ENCODE results near the gene CDH22.
A peak's percentile ranks its signal among the peaks of the same experiment; 100 is the strongest.

DNA sequence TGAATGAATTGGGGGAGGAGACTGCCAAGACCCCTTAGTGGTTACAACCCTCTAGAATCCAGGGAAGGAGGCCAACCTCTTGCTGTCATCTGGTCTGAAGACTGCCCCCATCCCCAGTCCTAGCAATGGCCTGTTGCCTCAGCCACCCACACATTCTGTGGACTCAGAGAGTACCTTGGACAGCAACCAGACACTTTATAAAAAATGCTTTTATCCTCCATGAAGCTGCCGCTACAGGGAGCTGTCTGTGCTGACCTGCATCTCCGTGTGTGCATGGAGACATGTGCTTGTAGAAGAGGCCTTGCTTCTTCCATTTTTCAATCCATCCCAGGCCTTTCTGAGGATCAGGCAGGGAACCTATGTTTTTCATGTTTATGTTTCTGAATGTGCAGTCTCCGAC, 15.2 kb downstream of the CDH22 start:
- TF ChIP-seq EP300 (IDR thresholded peaks at IDR 0.05; ENCODE audit: borderline replicate concordance) = no peak
- no peak for TF ChIP-seq ZBTB7A (IDR thresholded peaks at IDR 0.05; ENCODE audit: low read depth)
- TF ChIP-seq YY1 (IDR thresholded peaks at IDR 0.05; ENCODE audit: low read depth) = no peak
- TF ChIP-seq TAF1 (IDR thresholded peaks at IDR 0.05; ENCODE audit: low read depth) = no peak
- no peak for TF ChIP-seq TCF12 (IDR thresholded peaks at IDR 0.05; ENCODE audit: low read depth)
- TF ChIP-seq RAD21 (IDR thresholded peaks at IDR 0.05; ENCODE audit: low read depth) = peak; percentile 11; the same call in 1 of the 2 replicates
- TF ChIP-seq EGR1 (IDR thresholded peaks at IDR 0.05) = peak; percentile 77
- TF ChIP-seq, protein P1, sequence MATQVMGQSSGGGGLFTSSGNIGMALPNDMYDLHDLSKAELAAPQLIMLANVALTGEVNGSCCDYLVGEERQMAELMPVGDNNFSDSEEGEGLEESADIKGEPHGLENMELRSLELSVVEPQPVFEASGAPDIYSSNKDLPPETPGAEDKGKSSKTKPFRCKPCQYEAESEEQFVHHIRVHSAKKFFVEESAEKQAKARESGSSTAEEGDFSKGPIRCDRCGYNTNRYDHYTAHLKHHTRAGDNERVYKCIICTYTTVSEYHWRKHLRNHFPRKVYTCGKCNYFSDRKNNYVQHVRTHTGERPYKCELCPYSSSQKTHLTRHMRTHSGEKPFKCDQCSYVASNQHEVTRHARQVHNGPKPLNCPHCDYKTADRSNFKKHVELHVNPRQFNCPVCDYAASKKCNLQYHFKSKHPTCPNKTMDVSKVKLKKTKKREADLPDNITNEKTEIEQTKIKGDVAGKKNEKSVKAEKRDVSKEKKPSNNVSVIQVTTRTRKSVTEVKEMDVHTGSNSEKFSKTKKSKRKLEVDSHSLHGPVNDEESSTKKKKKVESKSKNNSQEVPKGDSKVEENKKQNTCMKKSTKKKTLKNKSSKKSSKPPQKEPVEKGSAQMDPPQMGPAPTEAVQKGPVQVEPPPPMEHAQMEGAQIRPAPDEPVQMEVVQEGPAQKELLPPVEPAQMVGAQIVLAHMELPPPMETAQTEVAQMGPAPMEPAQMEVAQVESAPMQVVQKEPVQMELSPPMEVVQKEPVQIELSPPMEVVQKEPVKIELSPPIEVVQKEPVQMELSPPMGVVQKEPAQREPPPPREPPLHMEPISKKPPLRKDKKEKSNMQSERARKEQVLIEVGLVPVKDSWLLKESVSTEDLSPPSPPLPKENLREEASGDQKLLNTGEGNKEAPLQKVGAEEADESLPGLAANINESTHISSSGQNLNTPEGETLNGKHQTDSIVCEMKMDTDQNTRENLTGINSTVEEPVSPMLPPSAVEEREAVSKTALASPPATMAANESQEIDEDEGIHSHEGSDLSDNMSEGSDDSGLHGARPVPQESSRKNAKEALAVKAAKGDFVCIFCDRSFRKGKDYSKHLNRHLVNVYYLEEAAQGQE (IDR thresholded peaks at IDR 0.05; ENCODE audit: low read depth) = peak; percentile 94
- no peak for TF ChIP-seq USF1 (IDR thresholded peaks at IDR 0.05)
